GM19468 (cell line): ENCODE data around the gene RUSC2.
"Not testable (repeated sequence)": the region's sequence is repeated elsewhere in the genome, so short reads cannot be mapped to it uniquely, and the experiment has no call there.

Source experiments
- ATAC-seq: cut with Tn5 transposase; IDR thresholded peaks from one replicate; pipeline ENCODE4 v1.9.1; 2021; ENCODE audit warnings: mild to moderate bottlenecking, moderate library complexity, moderate number of reproducible peaks; ENCODE audit not compliant: unreplicated experiment; ENCODE audit errors: extremely low read depth

RUSC2 gene

GRCh38 chr9:35489313-35490154 is at the start of gene RUSC2:
Gene RUSC2, plus strand, starts transcription at chr9:35490111. Its CDS starts 56,411 bp downstream, at chr9:35546522.
- no peak for ATAC-seq

- no peak for ATAC-seq
Observed at GRCh38 chr9:35446012-35446411, 43.9 kb upstream of the RUSC2 start.

DNA sequence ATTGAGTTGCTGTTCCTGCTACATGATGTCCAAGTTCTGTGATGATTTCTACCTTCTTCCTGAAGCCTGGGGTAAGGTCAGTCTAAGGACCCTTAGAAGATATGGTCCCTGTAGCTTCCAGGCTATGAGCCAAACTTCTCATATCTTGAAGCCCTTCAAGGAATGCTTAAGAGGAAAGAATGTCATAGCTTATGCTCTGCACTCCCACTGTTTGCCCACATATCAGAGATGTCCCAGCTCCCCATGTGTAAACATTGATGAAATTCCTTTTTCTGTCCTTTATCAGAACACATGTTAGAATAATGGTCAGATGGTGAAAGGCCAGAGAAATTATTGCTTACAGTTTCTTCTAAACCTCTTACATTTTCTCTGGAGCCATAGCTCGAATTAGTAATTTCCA is 41.4 kb upstream of the RUSC2 start:
- no peak for ATAC-seq

- no peak for ATAC-seq
Observed at GRCh38 chr9:35452481-35452880, 37.4 kb upstream of the RUSC2 start.

GRCh38 chr9:35453786-35454185 is 36.1 kb upstream of the RUSC2 start:
- no peak for ATAC-seq

- no peak for ATAC-seq
Observed at GRCh38 chr9:35464141-35465025, 25.5 kb upstream of the RUSC2 start.

GRCh38 chr9:35470340-35470739 is 19.6 kb upstream of the RUSC2 start:
- no peak for ATAC-seq

- ATAC-seq = no peak
Observed at GRCh38 chr9:35470894-35471293, 19.0 kb upstream of the RUSC2 start.

GRCh38 chr9:35476596-35476995 is 13.3 kb upstream of the RUSC2 start:
- no peak for ATAC-seq

GRCh38 chr9:35477211-35477855 is 12.6 kb upstream of the RUSC2 start:
- not testable (repeated sequence) for ATAC-seq

GRCh38 chr9:35478871-35479270 is 11.0 kb upstream of the RUSC2 start:
- no peak for ATAC-seq

- ATAC-seq = no peak
Observed at GRCh38 chr9:35481347-35481975, 8.4 kb upstream of the RUSC2 start.

- no peak for ATAC-seq
Observed at GRCh38 chr9:35482071-35482470, 7.8 kb upstream of the RUSC2 start.

DNA sequence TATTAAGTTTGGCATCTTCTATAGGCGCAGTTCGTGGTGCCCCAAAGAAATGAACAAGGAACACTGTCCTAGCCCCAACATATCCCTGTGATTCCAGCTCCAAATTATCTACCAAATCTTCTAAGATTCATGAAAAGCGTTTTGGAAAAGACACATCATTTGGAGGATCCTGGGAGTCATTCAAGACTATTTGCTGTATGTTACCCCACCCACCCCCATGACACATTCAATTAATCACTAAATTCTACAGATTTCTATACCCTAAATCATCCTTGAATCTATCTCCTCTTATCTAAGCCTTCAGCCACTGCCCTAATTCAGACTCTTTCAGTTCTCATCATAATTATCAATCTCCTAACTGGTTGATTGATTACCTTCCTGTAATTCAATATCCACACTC is 5.5 kb upstream of the RUSC2 start:
- ATAC-seq = no peak

GRCh38 chr9:35487081-35487480 is 2.8 kb upstream of the RUSC2 start:
- ATAC-seq = no peak

DNA sequence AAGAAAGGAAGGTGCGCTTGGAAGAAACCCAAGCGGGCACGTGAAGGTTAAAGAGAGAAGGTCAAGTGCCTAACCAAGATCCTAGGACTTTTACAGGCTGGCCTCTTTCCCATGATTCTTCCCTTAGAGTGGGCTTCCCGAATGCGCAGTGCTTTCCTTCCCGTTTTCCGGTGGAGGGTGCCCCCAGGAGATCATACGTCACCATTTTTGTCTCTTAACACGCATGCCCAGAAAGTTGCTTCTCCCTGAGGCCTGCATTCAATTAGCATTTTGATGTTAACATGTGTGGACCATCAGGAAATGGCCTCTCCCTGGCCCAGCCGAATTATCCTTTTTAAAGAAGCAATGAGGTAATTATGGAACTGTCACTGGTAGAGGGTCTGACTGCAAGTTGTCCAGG is 1.9 kb upstream of the RUSC2 start:
- ATAC-seq = no peak

- ATAC-seq = no peak
Observed at GRCh38 chr9:35488566-35489312, 1.2 kb upstream of the RUSC2 start.

DNA sequence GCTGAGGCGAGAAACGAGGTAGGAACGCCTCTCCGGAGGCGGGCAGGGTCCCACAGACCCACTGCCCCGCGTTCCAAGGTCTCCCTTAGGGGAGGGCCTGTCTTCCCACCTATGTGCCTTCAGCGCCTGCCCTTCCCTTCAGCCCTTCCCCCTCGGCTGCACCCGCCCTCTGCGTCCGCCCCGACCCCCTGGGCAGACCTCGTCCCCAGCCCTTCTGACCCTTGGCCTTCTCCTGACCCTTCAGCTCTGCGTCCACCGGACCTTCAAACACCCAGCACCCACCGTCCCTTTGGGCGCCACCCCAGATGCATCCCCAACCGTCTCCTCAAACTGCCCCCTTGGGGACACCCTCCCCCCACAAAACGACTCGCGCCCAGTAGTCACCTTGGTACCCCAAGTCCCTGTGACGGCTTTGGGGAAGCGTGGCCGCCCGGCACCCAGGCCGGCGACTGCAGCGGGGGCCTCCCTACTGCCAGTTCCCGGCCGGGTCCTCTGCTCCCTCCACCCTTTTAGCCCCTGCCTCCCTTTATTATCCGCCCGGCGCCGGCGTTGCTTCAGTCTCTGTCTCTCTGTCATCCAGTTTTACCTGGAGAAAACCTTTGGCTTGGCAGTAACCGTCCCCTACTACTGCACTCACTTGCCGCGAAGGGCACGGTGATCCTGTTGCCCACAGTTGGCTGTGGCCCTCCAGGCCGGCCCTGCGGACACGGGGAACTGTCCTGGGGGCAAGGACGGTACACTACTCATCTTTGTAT is 421 bp downstream of the RUSC2 start:
- ATAC-seq = no peak

DNA sequence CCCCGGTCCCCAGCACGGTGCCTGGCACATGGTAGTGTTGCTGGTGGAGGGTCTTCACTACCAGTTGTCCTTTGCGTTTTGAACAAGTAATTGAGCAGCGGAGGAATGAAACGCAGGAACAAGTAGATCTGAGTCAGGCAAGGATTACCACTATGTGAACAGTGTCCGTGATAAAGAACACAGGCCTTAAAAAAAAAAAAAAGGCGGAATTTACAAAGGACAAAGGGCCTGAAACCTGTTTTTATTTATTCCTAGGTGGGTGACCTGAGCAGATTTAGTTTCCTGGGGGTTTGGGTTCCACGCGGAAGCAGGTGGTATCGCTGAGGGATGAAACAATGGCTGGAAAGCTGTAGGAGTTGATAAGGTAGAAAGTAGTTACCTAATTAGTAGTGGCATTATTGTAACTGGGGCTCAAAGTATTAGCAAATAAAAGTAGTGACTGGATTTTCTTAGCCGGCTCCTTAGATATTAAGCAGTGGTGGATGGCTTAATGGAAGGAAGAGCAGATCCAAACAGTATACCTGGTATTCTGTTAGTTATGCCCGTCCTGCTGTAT is 1.1 kb downstream of the RUSC2 start:
- no peak for ATAC-seq
